ENCODE data around the gene SFTPD.
A peak's percentile ranks its signal among the peaks of the same experiment; 100 is the strongest.
"Not testable (repeated sequence)": the region's sequence is repeated elsewhere in the genome, so short reads cannot be mapped to it uniquely, and the experiment has no call there.

The SFTPD gene

DNA sequence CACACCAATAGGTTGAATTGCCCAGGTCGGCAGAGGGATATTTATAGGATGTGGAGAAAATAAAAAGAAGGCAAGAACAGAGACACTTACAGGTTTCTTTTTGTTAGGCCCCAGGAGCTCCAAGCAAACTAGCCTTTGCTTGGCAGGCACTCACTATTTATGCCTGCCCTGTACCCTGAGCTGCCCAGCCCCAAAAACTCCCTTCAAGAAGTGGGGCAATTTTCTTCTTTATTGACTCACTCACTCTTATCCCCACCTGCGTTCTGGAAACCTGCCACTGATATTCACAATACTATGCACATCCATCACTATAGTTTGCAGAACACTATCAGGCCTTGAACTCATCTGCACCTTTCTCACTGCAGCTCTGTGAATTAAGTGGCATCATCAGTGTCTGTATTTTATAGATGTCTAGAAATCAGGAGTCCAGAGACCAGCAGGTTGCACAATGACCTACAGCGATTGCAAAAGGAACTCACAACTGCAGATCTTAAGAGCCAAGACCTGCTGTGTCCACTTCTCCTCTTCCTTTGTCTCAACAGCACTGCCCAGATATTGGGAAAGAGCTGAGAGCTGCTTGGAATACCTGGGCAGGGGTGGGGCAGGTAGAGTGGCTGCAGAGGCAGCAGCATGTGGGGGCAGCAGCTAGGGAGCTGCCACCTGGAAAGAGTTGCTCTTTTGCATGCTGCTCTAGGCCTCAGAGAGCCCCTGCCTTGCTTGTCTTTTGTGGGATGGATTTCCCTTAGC is at the start of gene SFTPD:
TSS of gene SFTPD (minus strand) at position 130 of the 747 bp plus-strand sequence. CDS start 2,446 bp downstream, outside the sequence.
- peak; percentile 39 to 61 (median 46) for DNase-seq

- no peak for DNase-seq
These were observed 47.2 kb upstream of the SFTPD start for GRCh38 chr10:79995979-79996634.

GRCh38 chr10:79994556-79994955 is 45.7 kb upstream of the SFTPD start:
- DNase-seq = no peak

GRCh38 chr10:79988199-79988598 is 39.3 kb upstream of the SFTPD start:
- DNase-seq = not testable (repeated sequence)

DNA sequence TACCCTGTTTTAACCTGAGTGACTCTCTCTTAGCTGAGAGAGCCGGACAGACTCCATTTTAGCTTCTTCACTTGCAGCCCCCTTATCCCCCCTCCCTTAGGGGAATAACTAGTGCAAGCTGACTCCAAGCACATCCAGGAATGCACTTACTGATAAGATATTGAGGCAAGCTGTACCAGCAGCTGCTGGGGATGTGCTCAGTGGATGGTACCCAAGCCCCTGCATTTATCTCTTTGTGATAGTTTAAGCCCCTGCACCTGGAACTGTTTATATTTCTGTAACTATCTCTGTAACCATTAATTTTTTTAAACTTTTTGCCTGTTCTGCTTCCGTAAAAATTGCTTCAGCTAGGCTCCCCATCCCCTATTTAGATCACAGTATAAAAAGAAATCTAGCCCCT is 37.8 kb upstream of the SFTPD start:
- DNase-seq = not testable (repeated sequence)

DNA sequence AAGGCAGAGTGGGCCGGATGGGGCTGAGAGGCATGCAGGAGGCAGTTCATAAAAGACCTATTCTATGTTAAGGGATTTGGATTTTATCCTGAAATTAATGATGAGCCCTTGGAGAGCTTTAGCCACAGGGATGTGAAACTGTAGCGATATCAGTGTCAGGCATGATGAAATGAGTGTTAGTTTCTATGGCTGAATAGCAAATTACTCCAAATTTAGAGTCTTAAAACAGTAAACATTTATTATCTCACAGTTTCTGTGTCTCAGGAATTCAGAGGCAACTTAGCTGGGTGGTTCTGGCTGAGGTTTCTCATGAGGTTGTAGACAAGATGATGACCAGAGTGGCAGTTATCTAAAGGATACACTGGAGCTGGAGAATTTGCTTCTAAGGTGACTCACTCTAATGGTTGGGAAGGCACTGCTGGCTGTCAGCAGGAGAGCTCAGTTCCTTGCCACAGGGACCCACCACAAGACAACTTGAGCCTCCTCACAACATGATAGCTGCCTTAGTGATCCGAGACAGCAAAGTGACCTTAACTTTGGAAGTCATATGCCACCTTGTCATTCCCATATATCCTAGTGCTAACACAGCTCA is 36.7 kb upstream of the SFTPD start:
- no peak for DNase-seq

GRCh38 chr10:79984851-79985250 is 35.9 kb upstream of the SFTPD start:
- DNase-seq = no peak

GRCh38 chr10:79983286-79983909 is 34.5 kb upstream of the SFTPD start:
- DNase-seq = peak in 2 of 3 donors; percentile 20 to 41

GRCh38 chr10:79982861-79983260 is 34.0 kb upstream of the SFTPD start:
- no peak for DNase-seq

DNA sequence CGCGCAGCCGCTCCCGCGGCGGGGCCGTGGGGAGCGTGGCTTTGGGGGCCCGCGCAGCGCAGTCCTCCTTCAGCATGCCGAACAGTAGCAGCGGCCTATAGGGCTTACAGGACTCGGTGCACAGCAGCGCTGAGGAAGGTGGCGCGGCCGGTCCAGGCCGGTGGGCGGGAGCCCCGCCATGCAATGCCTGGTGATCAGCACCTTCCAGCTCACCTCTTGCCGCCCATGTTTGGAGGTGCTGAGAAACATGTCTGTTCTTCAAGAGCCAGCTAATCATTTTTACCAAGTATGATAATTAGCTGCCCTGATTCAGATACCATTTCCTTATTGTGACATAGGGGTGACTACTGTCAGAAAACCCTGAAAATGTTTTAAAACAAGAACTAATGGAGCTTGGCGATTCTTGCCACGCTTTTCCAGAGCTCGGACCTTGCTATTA is 33.5 kb upstream of the SFTPD start:
- DNase-seq = peak in 2 of 3 donors; percentile 37 to 59

DNA sequence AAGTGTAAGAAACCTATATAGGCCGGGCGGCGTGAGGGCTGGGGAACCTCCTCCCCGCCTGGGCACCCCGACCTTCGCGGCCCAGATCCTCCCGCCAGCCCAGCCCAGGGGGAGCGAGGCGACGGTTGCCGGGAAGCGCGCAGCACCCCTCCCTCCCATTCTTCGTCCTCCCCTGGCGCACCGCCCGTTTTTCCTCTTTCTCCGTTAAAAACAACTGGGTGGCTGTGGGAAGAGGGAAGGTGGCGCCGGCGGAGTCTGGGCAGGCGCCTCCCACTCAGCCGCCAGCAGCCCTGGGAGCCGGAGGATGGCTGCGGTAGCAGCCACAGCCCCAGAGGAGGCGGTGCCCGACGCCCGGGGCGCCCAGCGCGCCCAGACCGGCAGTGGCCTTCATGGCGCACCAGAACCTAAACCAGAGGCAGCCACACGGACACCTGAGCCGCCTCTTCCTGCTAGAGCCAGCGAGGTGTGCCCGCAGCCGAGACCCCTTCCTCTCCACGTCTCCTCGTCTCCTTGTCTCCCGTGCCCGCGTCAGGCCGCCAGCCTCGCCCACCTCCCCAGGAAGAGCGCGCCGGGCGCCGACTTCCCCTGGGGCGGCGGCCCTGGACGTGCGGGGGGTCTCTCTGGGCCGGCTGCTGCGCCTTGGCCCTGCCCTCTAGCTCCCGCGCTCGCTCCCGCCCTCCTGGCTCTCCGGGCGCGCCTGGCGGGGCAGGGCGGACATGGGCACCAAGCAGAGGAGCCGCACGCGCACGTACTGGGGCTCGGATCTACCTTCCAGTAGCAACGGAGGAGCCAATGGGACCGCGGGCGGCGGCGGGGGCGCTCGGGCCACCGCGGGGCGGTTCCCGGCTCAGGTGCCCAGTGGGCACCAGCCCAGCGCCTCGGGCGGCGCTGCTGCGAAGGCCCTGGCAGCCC is 32.8 kb upstream of the SFTPD start:
- DNase-seq = peak; percentile 57 to 79 (median 65)

DNA sequence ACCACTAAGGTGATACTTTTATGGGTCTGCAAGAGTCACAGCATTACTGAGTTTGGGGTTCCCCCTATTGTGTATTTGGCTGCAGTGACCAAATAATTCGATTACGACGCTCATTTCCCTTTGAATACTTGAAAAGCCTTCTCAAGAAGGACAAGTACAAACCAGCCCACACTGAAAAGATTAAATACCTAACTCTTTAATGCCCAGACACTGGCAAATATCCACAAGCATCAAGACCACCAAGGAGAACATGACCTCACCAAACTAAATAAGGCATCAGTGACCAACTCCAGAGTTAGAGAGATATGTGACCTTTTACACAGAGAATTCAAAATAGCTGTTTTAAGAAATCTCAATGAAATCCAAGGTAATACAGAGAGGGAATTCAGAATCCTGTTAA is 31.8 kb upstream of the SFTPD start:
- DNase-seq = no peak

- no peak for DNase-seq
These were observed 31.2 kb upstream of the SFTPD start for GRCh38 chr10:79979976-79980687.

GRCh38 chr10:79979310-79979975 is 30.5 kb upstream of the SFTPD start:
- no peak for DNase-seq

DNA sequence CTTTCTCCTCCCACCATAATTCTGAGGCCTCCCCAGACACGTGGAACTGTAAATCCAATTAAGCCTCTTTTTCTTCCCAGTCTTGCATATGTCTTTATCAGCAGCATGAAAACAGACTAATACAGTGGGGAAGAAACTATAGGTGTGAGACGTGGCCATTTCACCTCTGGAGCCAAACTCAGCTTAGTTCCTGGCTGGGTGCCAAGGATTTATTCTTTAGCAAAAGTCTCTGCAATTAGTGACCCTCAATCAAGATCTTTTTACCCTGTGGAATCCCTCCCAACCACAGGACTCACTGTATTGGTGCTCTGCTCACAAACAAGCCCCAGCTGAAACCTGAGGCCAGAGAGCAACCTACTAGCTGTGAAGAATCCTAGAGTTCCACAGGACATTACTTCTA is 28.1 kb upstream of the SFTPD start:
- DNase-seq = no peak

DNA sequence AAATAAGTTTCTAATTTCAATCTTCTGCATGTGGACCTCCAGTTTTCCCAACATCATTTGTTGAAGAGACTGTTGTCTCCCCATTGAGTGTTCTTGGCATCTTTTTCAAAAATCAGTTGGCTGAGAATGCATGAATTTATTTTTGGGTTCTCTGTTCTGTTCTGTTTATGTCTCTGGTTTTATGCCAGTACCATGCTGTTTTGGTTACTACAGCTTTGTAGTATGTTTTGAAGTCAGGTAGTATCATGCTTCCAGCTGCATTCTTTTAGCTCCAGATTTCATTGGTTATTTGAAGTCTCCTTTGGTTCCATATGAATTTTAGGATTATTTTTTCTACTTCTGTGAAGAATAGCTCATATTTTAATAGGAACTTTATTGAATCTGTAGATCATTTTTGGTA is 21.2 kb upstream of the SFTPD start:
- no peak for DNase-seq

DNA sequence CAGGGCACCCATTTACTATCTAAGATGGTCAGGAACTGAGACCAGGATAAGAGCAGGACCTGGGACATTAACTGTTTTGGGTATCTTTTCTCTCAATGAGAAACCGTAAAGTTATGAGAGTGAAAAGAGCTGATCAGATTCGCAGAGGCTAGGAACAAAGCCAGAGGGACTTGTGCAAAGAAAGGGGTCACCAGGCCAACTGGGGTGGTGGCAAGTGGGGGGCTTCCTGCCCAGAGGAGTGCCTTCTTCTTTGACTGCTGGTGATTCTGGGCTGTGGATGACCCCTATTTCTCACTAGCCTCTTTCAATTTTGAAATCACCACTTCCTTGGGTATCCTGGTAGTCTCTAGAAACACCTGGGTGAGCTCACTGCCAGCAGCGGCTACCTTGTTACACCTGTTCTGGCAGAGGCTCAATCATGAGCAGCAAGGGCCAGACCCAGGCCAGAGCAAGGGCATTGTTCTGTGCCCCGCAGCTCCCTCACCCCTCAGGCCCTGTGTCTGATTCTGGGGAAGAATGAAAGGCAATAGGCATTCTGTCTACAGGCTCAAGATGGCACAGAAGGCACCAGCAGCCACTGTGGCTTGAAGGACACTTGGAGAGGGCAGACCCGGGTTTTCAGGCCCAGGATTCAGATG is 999 bp downstream of the SFTPD start:
- no peak for DNase-seq

DNA sequence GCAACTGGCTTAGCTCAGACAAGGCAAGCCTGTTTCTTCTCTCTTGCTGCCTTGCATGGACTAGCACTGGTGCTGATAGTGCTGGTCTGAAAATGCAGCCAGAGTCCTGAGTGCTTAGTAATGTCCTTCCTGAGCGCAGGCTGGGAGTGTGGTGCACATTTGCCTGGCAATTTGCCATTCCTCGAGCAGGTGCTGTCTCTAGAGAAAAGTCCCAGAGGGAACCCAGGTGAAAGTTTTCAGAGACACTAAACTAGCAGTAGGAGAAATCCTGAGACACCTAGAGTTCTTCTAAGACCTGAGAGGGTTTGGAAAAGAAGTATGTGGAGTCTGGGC is 1.9 kb downstream of the SFTPD start:
- no peak for DNase-seq

DNA sequence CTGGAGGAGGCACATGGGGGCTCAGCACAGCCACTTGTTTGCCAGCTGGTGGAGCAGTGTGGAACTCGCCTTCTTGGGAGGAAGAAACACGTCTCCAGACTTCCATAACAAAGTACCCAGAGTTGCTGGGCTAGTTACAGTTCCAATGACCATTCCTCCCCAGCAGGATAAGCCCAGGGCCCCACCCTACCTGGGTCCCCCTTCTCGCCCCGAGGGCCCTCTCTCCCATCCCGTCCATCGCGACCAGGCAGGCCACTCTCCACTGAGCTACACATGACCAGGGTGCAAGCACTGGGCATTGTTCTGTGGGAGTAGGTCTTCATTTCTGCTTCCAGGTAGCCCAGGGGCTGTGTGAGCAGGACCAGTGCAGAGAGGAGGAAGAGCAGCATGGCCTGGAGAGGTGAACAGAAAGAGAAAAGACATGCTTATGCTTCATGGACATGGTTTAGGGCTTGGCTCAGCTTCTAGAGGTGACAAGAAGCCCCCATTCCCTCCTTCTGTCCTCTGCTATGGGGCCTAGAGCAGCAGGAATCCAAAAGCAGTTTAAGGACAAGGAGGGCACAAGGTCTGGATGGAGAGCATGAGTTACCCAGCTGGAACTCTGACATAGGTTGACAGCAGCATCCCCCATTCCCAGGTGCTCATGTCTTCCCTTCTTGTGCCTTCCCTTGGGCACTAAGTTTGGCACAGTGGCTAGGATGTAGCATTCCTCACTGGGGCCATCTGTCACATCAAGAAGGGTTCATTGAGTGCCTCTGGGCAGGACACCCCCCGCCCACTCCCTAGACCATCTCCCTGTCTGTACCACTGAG is 2.4 kb downstream of the SFTPD start:
- DNase-seq = no peak

All from suppressor macrophage treated with lipopolysaccharide for 1 hour (primary cell).